Cardiac septum (tissue), 1 donor: ENCODE measurements around the gene ARMC10. TPM values are rescaled to one million over a fixed set of nuclear protein-coding genes. Genes with fewer than 3 reads are reported as not detected.

Experiments used
- DNase-seq: peaks from one replicate; pipeline ENCODE4 v3.0.0-alpha.2; 2020; ENCODE audit warnings: low spot score
- intact Hi-C: fragments of 100-400 bp; cut with DNase I; formaldehyde crosslinking; loops from one replicate; pipeline ENCODE4 v1.14.0; 2022
- total RNA-seq: library from RNA; stranded (reverse); fragmentation: NEBNext Ultra II Directional; extraction: Animal tissue kit (Norgen Biotek cat#: 25700); gene quantifications from one replicate; pipeline ENCODE4 v1.2.1, GENCODE V29; 2021
- donor health status: DM: no; HTN: no; CAD: no.

The ARMC10 gene
- total RNA-seq, 1 donor from 2014 or later, result 27.9 TPM

GRCh38 chr7:103148131-103148993 lies 73.4 kb downstream of the ARMC10 start:
- intact Hi-C loops, result loop anchor here (2.0 kb wide), 2 partner anchors 74 to 148 kb away; partner anchors contain the start of genes ARMC10, FBXL13 and PMPCB
- no peak for DNase-seq

Other genes with a start within 250 kb of the ARMC10 start
- gene LRRC17, start 162.1 kb upstream of the ARMC10 start, total RNA-seq, result 1.8 TPM
- gene FBXL13, start 344 bp upstream of the ARMC10 start, total RNA-seq, result 0.32 TPM
- gene NAPEPLD, start 74.0 kb downstream of the ARMC10 start, total RNA-seq, result 8.4 TPM
- 68.2 TPM for gene PMPCB, start 222.3 kb downstream of the ARMC10 start, total RNA-seq